K562 treated with DMSO at 1 percent for 4 hours (cell line): ENCODE data around the gene CCT3. TPM values are rescaled to one million over a fixed set of nuclear protein-coding genes. Genes with fewer than 3 reads are reported as not detected.

Experiments used
- total RNA-seq: library from RNA; unstranded; fragments of 300-600 nt; gene quantifications from 2 replicates; pipeline ENCODE4 v1.2.3, GENCODE V29; 2022; ENCODE audit not compliant: insufficient read depth

CCT3 gene
- total RNA-seq = 323 and 373 TPM in 2 replicates

DNA sequence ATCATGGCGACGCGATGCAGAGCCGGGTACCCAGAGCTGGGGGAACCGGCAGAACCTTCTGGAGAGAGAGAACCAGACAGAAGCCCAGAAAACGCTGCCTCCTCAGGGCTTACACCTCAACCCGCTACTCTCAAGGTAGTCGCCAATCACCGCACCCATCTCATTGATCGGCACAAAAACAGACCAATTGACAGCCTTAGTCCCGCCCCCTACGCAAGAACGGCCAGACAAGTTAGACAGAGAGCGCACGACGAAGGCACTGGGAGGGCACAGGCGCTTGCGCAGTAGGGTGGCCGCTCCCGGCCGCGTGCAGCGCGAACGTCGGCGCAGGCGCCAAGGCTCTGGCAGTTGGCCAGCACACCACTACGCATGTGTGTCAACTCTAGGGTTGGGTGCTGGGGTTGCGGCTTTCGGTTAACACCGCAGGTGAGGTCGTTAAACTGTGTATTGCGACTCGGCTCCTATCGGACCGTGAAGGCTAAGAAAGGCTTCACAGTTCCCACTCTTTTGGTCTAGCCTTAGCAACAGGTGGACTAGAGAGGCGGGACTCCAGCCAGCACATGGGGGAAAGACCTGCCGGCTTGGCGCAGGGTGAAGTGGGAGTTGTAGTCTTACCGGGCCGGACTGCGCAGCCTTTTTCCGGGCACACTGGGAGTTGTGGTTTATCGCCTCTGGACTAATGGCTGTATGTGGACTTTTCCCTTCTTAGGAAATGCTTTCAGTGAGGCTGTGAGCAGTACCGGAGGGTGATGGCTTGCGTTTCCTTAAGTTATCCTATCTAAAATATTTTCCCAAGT is at the start of gene CCT3, which contains the start of gene TSACC:
Gene CCT3 (minus strand): TSS at position 113 of the 797 bp plus-strand sequence. CDS start 108 bp downstream, at position 5.
Gene TSACC (plus strand): TSS at position 347 of the 797 bp plus-strand sequence. CDS start 1,232 bp downstream, outside the sequence.

DNA sequence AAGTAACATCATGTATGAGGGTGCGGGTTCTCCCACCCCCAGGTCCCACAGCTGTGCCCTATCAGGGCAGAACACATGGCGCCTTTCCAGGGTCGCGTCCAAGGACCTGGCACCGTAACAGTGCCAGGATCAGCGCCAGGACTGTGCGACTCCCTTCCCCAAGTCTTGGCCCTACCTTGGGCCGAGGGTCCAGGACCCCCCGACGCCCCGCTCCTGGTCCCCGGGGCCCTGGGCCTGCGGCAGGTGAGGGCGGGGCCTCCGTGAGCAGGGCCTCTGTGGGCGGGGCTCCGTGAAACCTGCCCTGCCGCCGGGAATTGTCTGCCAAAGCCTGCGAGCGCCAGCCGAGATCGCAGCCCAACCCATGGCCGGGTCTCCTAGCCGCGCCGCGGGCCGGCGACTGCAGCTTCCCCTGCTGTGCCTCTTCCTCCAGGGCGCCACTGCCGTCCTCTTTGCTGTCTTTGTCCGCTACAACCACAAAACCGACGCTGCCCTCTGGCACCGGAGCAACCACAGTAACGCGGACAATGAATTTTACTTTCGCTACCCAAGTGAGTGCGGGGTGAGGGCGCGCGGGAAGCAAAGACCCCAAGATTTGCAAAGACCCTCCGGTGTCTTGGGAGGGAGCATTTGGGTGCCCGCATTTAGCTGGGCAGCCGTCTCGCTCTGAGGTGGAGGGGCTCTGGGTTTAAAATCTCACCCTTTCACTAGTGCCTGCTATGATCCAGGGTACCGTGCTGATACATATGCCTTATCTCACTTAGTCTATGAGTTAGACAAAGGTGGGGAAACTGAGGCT is 31.0 kb upstream of the CCT3 start, which contains the start of gene RHBG:
Gene RHBG (plus strand): TSS at position 323 of the 796 bp plus-strand sequence. CDS start 39 bp downstream, at position 362.

DNA sequence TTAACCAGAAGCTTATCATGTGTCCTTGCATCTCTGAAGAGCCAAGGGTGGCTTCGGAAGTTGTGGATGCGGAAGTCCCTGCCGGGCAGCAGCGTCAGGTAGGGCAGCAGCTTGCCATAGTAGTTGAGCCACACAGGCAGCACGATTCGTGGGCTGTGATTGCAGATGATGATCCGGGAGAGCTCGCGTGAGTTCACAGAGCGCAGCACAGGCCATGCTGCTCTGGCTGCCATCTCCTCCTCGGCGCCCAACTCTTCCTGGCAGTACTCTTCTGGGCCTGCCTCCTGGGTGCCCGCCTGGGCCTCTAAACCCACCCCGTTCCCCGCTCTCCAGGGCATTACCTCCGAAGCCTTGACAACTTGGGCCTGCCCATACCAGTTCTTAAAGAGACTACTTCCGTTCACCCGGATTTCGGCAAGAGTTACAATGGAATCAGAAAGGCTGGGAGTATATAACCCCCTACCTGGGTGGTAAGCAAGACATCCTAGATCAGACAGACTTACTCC is 39.2 kb downstream of the CCT3 start, which contains the start of gene VHLL:
Gene VHLL (minus strand): TSS at position 456 of the 506 bp plus-strand sequence. CDS start 118 bp downstream, at position 338.

DNA sequence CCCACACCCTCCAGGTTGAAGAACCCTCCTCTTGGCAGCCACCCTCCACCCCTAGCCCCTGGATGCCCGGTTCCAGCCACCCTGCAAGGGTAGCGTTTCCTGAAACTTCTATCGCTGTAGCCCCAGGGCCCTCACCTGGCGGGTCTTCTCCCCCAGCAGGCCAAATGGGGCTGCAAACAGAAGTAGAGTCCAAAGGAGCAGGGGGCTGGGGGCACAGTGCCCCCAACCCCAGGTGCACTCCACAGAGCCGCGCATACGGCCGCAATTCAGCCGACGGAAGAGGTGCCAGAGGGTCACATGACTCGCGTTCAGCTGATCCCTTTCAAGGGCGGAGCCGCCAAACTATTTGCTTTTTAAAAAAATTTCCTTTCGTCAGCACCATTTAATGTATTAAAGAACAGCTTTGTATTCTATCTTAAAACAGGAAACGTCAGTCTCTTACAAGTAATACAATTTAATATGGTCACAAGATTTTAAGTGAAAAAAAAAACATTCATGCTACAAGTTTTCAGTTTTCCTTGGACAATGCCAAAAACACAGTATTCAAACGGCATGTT is 42.6 kb downstream of the CCT3 start, which contains the start of gene GLMP:
Gene GLMP (minus strand): TSS at position 289 of the 557 bp plus-strand sequence. CDS start 34 bp downstream, at position 255.

DNA sequence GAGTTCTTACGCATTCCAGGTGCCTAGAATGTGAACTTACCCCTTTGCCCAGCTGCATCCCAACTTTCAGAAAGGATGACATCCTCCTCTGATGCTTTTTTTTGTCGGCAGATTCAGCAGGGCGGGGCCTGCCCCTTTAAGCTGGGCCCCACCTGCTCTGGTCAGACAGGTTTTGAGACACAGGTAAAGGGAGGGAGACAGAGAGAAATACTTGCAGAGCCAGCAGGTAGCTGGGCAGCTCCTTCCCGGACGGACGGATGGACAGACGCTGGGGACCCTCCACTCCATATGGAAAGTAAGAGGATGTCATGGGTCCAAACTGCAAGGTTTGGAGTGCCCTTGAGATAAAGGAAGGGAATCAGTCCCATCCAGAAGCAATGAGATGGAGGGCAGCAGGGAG is 54.0 kb downstream of the CCT3 start, which contains the start of gene TMEM79:
Gene TMEM79 (plus strand): TSS at position 214 of the 400 bp plus-strand sequence. CDS start 902 bp downstream, outside the sequence.

DNA sequence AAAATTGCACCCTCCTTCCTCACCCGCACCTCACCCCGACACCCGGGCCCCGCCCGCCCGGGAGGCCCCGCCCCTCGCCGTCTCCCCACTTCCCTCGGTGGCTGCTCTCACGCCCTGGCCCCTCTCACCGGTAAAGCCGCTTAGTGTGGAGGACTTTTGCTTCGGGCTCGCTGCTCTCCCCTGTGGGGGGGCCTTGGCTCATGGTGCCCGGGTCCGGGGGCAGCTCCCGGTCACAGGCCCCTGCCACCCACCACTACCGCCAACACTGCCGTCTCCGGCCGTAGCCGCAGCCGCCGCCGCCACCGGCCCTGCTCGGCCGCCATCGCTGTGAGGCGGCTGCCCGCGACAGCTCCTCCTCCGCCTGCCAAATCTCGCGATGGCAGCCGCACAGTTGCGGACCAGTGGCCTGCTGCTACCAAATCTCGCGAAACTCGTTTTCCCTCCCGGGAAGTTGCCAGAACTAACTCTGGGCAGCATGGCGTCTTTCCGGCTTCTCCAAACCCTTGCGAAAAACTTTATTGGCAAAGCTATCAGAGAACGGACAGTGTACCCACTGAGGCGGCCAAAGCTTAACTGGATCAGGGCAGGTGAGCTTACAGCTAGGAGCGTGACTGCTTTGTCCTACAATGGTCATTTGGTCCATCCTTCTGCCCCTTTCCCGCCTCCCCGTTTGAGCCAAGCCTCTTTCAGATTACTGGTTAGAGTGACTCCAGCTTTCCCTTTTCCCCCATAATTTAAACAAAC is 55.4 kb downstream of the CCT3 start, which contains the start of gene SMG5:
Gene SMG5 (minus strand): TSS at position 347 of the 744 bp plus-strand sequence. CDS start 145 bp downstream, at position 202.

Other genes with a start within 250 kb of the CCT3 start
- gene LMNA, start 223.6 kb downstream of the CCT3 start, total RNA-seq = 328 and 359 TPM in 2 replicates
- gene SEMA4A, start 184.7 kb downstream of the CCT3 start, total RNA-seq = 0.45 and 0.68 TPM in 2 replicates
- gene SLC25A44, start 144.2 kb downstream of the CCT3 start, total RNA-seq = 16.0 and 26.8 TPM in 2 replicates
- 102 and 112 TPM in 2 replicates for gene PMF1, start 125.3 kb downstream of the CCT3 start, total RNA-seq
- gene BGLAP, start 96.1 kb downstream of the CCT3 start, total RNA-seq = not detected in 2 replicates
- gene PAQR6, start 90.2 kb downstream of the CCT3 start, total RNA-seq = 2.5 and 5.7 TPM in 2 replicates
- gene SMG5, start 55.5 kb downstream of the CCT3 start, total RNA-seq = 45.9 and 65.7 TPM in 2 replicates
- gene TMEM79, start 54.0 kb downstream of the CCT3 start, total RNA-seq = 4.9 and 11.9 TPM in 2 replicates
- gene GLMP, start 42.6 kb downstream of the CCT3 start, total RNA-seq = 30.9 and 33.6 TPM in 2 replicates
- gene VHLL, start 39.0 kb downstream of the CCT3 start, total RNA-seq = not detected in 2 replicates
- gene TSACC, start 234 bp upstream of the CCT3 start, total RNA-seq = not detected in 2 replicates
- gene RHBG, start 30.9 kb upstream of the CCT3 start, total RNA-seq = not detected in 2 replicates
- gene MEF2D, start 162.5 kb upstream of the CCT3 start, total RNA-seq = 11.7 and 13.0 TPM in 2 replicates
- 20.0 and 21.0 TPM in 2 replicates for gene IQGAP3, start 234.3 kb upstream of the CCT3 start, total RNA-seq
- gene TTC24, start 241.4 kb upstream of the CCT3 start, total RNA-seq = not detected in 2 replicates